Fibroblast of skin of back (primary cell): ENCODE measurements around the gene TTLL4.

Experiments
- DNase-seq: peaks from one replicate; pipeline ENCODE4 v3.0.0-alpha.2; 2013

TTLL4 gene

GRCh38 chr2:218786133-218786532, 75.5 kb downstream of the TTLL4 start:
- no peak for DNase-seq

GRCh38 chr2:218788529-218789255, 78.1 kb downstream of the TTLL4 start:
- no peak for DNase-seq

- no peak for DNase-seq
These were observed 81.8 kb downstream of the TTLL4 start for GRCh38 chr2:218792433-218792832.

- no peak for DNase-seq
These were observed 86.1 kb downstream of the TTLL4 start for GRCh38 chr2:218796691-218797090.

- no peak for DNase-seq
These were observed 88.3 kb downstream of the TTLL4 start for GRCh38 chr2:218798767-218799504.

GRCh38 chr2:218799990-218800389, 89.4 kb downstream of the TTLL4 start:
- DNase-seq, result no peak

- DNase-seq, result no peak
These were observed 91.9 kb downstream of the TTLL4 start for GRCh38 chr2:218802386-218802994.

- no peak for DNase-seq
These were observed 94.2 kb downstream of the TTLL4 start for GRCh38 chr2:218804817-218805216.
